ENCODE data around the gene ZFAND2B. TPM values are rescaled to one million over a fixed set of nuclear protein-coding genes. Genes with fewer than 3 reads are reported as not detected.

The ZFAND2B gene
- total RNA-seq, 1 experiment from 2014 or later: 16.4 TPM

GRCh38 chr2:219205165-219205538 lies 1.4 kb upstream of the ZFAND2B start:
- no peak overlapping the region for H2BK12ac ChIP-seq (ENCODE audit: insufficient read length, low read depth, low read length)
- no peak for DNase-seq
- H3K18ac ChIP-seq (ENCODE audit: insufficient read length, low read depth, low read length): no peak overlapping the region
- no peak for TF ChIP-seq CTCF (conservative IDR thresholded peaks at IDR 0.05)
- H2BK120ac ChIP-seq (ENCODE audit: low read depth, low read length, poor library complexity, severe bottlenecking): no peak overlapping the region
- H3K23ac ChIP-seq (ENCODE audit: insufficient read length, low read depth, low read length): no peak overlapping the region
- H3K9ac ChIP-seq (ENCODE audit: extremely low read depth, insufficient read length, low read length): no peak overlapping the region
- H3K4me3 Mint-ChIP-seq: peak overlapping the region in 1 of 2 experiments; percentile 64; a peak in 4 of 5 replicates
- no peaks in the 10 kb centered on the region for H4K20me1 ChIP-seq (ENCODE audit: control insufficient read depth, insufficient read depth, insufficient read length)
- no peak overlapping the region for H4K91ac ChIP-seq (ENCODE audit: insufficient read length, low read depth, low read length)
- H3K56ac ChIP-seq (ENCODE audit: insufficient read length, low read depth, low read length): no peak overlapping the region
- no peaks in the 10 kb centered on the region for H3K79me2 ChIP-seq (ENCODE audit: insufficient read depth, low read length)
- H3K4me1 Mint-ChIP-seq: peaks cover 11 to 21% of the 10 kb centered on the region in 2 experiments
- no peak overlapping the region for H3T11ph ChIP-seq (ENCODE audit: low read length)
- WGBS (ENCODE audit: extremely low coverage, insufficient read length, low lambda C conversion rate): no CpG with 5 or more reads among the region's 5 CpGs
- no peak overlapping the region for H2BK5ac ChIP-seq (ENCODE audit: insufficient read length, low read length)
- peaks cover 10% of the 10 kb centered on the region for H3K27me3 Mint-ChIP-seq (ENCODE audit: low read depth)
- H3K14ac ChIP-seq (ENCODE audit: insufficient read depth, low read length): no peak overlapping the region
- H3K79me1 ChIP-seq (ENCODE audit: insufficient read depth, low read depth, low read length, poor library complexity, severe bottlenecking): no peaks in the 10 kb centered on the region
- H3K4ac ChIP-seq (ENCODE audit: low read depth, low read length): no peak overlapping the region
- H3K4me2 ChIP-seq (ENCODE audit: insufficient read depth, insufficient read length, low read length): no peak overlapping the region
- H2BK20ac ChIP-seq (ENCODE audit: low read depth, low read length, poor library complexity, severe bottlenecking): no peak overlapping the region
- H3K36me3 Mint-ChIP-seq (ENCODE audit: insufficient read depth in 1 of 3, low read depth in 3 of 3): peaks cover 7 to 29% (median 25%) of the 10 kb centered on the region in 3 experiments
- no peak overlapping the region for H4K8ac ChIP-seq (replicated peaks; ENCODE audit: insufficient read length, low read depth, low read length)
- no peaks in the 10 kb centered on the region for H3K9me3 ChIP-seq (ENCODE audit: control insufficient read depth, low read depth, low read length)
- no peak overlapping the region for H3K27ac ChIP-seq (ENCODE audit: insufficient read length, low read depth, low read length)
- H4K5ac ChIP-seq (ENCODE audit: insufficient read length, low read depth, low read length): no peak overlapping the region
- no peak overlapping the region for H2AFZ ChIP-seq (ENCODE audit: low read length)
- no peaks in the 10 kb centered on the region for H3K4me1 ChIP-seq (ENCODE audit: insufficient read depth, low read length)
- no peaks in the 10 kb centered on the region for H3K27me3 ChIP-seq (ENCODE audit: insufficient read depth, low read length)
- H3K27ac Mint-ChIP-seq: no peak overlapping the region
- no peak overlapping the region for H2BK15ac ChIP-seq (ENCODE audit: low read depth, low read length)
- peaks cover 4% of the 10 kb centered on the region for H3K23me2 ChIP-seq (ENCODE audit: insufficient read length, low read depth, low read length, poor library complexity, severe bottlenecking)
- H3K9me3 Mint-ChIP-seq: peaks cover 6 to 7% of the 10 kb centered on the region in 2 experiments; a peak in 4 of 5 replicates
- H2AK5ac ChIP-seq (ENCODE audit: insufficient read length, low read length): no peak overlapping the region
